Lower leg skin (tissue), 3 donors: ENCODE measurements around the gene BCL11A.

Experiments
- POLR2A ChIP-seq, 2 donors: fragments of 450-650 bp; IDR thresholded peaks; one replicate each; pipeline ENCODE4 v1.6.1; 2016 to 2017; ENCODE audit warnings: antibody characterized with exemption in 2 of 2, mild to moderate bottlenecking in 1 of 2, moderate library complexity in 1 of 2
- TF ChIP-seq, protein P1 (sequence below), 3 donors: fragments of 450-650 bp; IDR thresholded peaks; one replicate each; pipeline ENCODE4 v1.5.1; 2016; ENCODE audit warnings: antibody characterized with exemption in 3 of 3, mild to moderate bottlenecking in 3 of 3, moderate library complexity in 2 of 3

DNA sequence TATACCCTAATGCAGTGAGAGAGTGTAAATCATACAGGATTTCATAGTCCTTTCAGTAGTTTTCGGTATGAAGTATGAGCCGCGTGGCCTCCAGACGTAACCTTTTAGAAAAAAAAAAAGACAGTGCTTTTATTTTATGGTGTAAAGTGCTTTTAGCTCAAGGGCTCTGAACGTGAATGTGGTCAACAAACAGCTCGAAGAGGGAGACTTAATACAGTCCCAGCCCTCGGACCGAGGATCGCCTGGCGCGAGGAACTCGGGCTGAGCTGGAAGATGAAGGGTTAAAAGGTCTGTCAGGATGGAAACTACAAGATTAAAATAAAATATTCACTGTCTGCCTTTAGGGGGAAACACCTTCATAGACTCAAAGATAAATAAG lies 4.0 kb upstream of the BCL11A start:
- TF ChIP-seq, protein P1, sequence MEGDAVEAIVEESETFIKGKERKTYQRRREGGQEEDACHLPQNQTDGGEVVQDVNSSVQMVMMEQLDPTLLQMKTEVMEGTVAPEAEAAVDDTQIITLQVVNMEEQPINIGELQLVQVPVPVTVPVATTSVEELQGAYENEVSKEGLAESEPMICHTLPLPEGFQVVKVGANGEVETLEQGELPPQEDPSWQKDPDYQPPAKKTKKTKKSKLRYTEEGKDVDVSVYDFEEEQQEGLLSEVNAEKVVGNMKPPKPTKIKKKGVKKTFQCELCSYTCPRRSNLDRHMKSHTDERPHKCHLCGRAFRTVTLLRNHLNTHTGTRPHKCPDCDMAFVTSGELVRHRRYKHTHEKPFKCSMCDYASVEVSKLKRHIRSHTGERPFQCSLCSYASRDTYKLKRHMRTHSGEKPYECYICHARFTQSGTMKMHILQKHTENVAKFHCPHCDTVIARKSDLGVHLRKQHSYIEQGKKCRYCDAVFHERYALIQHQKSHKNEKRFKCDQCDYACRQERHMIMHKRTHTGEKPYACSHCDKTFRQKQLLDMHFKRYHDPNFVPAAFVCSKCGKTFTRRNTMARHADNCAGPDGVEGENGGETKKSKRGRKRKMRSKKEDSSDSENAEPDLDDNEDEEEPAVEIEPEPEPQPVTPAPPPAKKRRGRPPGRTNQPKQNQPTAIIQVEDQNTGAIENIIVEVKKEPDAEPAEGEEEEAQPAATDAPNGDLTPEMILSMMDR (IDR thresholded peaks at IDR 0.05): no peak
- no peak for TF ChIP-seq POLR2A (IDR thresholded peaks at IDR 0.05)
